Gastroesophageal sphincter (tissue), 3 donors: Measurements from ENCODE around the gene HDLBP.

ENCODE experiments used
- EP300 ChIP-seq: sonication (generic); formaldehyde crosslinking; IDR thresholded peaks from one replicate; pipeline ENCODE4 v1.6.1; 2017; ENCODE audit warnings: antibody characterized with exemption, mild to moderate bottlenecking
- POLR2A ChIP-seq, 2 donors: fragments of 450-650 bp; IDR thresholded peaks; one replicate each; pipeline ENCODE4 v1.6.1; 2017; ENCODE audit warnings: antibody characterized with exemption in 2 of 2, mild to moderate bottlenecking in 2 of 2, moderate library complexity in 1 of 2
- POLR2AphosphoS5 ChIP-seq: sonication (generic); formaldehyde crosslinking; IDR thresholded peaks from one replicate; pipeline ENCODE4 v1.6.1; 2017; ENCODE audit warnings: antibody characterized with exemption
- TF ChIP-seq, protein P1 (sequence below), 4 experiments: fragments of 200-600 bp in 2 of 4; fragments of 450-650 bp in 2 of 4; sonication (generic) in 1 of 4; IDR thresholded peaks; one replicate each; pipeline ENCODE4 v1.5.1; 2017 to 2019; ENCODE audit warnings: antibody characterized with exemption in 4 of 4, mild to moderate bottlenecking in 2 of 4, moderate library complexity in 2 of 4

DNA sequence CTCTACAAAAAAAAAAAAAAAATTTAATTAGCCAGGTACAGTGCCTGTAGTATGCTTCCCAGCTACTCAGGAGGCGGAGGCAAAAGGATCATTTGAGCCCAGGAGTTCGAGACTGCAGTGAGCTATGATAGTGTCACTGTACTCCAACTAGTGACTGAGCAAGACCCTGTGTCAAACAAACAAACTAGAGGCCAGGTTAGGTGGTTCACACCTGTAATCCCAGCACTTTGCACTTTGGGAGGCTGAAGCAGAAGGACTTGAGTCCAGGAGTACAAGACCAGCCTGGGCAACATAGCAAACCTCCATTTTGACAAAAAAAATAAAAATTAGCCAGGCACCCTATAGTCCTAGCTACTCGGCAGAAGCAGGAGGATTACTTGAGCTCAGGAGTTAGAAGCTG is 13.4 kb downstream of the HDLBP start:
- TF ChIP-seq, protein P1, sequence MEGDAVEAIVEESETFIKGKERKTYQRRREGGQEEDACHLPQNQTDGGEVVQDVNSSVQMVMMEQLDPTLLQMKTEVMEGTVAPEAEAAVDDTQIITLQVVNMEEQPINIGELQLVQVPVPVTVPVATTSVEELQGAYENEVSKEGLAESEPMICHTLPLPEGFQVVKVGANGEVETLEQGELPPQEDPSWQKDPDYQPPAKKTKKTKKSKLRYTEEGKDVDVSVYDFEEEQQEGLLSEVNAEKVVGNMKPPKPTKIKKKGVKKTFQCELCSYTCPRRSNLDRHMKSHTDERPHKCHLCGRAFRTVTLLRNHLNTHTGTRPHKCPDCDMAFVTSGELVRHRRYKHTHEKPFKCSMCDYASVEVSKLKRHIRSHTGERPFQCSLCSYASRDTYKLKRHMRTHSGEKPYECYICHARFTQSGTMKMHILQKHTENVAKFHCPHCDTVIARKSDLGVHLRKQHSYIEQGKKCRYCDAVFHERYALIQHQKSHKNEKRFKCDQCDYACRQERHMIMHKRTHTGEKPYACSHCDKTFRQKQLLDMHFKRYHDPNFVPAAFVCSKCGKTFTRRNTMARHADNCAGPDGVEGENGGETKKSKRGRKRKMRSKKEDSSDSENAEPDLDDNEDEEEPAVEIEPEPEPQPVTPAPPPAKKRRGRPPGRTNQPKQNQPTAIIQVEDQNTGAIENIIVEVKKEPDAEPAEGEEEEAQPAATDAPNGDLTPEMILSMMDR (IDR thresholded peaks at IDR 0.05), result no peak
- TF ChIP-seq EP300, result no peak
- no peak for TF ChIP-seq POLR2AphosphoS5
- TF ChIP-seq POLR2A (IDR thresholded peaks at IDR 0.05), result no peak
